Measurements from ENCODE around the gene NAALADL2. TPM values are rescaled to one million over a fixed set of nuclear protein-coding genes. Genes with fewer than 3 reads are reported as not detected.

NAALADL2 gene
- polyA plus RNA-seq, 3 donors = not detected

DNA sequence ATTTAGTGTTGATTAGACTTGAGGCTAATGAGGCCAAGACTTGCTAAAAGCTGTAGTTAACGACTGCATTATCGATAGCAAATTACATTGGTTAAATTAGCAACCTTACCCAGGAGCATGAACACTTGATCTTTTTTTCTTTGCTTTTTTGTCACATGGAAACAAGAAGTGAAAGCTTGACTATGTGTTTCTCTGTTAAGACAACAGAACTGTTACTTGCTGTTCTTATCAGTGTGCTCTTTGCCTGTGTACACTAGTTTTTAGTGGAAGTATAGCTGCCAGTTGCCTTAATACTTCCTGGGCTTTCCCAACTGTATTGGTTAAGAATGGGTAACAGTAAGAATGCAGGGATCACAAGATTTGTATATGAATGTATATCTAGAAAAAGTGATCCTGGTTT lies 625.5 kb downstream of the NAALADL2 start:
- H3K9me3 ChIP-seq (replicated peaks in 1 of 2; ENCODE audit: control insufficient read depth in 1 of 2, insufficient read depth in 1 of 2, low read length in 2 of 2) = no peaks in the 10 kb centered on the region
- H3K4me1 Mint-ChIP-seq = no peaks in the 10 kb centered on the region
- no peak for TF ChIP-seq CTCF (IDR thresholded peaks at IDR 0.05)
- no peak overlapping the region for H3K27ac ChIP-seq (ENCODE audit: low read depth in 1 of 2, low read length in 2 of 2)
- peaks cover 0 to 4% (median 0%) of the 10 kb centered on the region in 7 donors for H3K9me3 Mint-ChIP-seq
- DNase-seq = no peak
- H3K9ac ChIP-seq (ENCODE audit: insufficient read depth, low read length, poor library complexity, severe bottlenecking) = no peak overlapping the region
- no peaks in the 10 kb centered on the region for H4K20me1 ChIP-seq (ENCODE audit: insufficient read depth, low read length)
- H3K27me3 ChIP-seq (ENCODE audit: control insufficient read depth in 2 of 2, insufficient read depth in 2 of 2, low read length in 2 of 2) = no peaks in the 10 kb centered on the region
- no peaks in the 10 kb centered on the region for H3K36me3 ChIP-seq (replicated peaks in 1 of 2; ENCODE audit: control insufficient read depth in 1 of 2, insufficient read depth in 2 of 2, low read length in 2 of 2)
- no peak overlapping the region for H3K4me3 Mint-ChIP-seq
- no peaks in the 10 kb centered on the region for H3K36me3 Mint-ChIP-seq
- H3K4me1 ChIP-seq (ENCODE audit: control insufficient read depth in 1 of 2, insufficient read depth in 2 of 2, low read length in 2 of 2) = no peaks in the 10 kb centered on the region
- H3K4me3 ChIP-seq (replicated peaks in 1 of 3; ENCODE audit: low read depth in 2 of 3, low read length in 3 of 3) = no peak overlapping the region
- H3K27ac Mint-ChIP-seq = no peak overlapping the region
- H3K4me2 ChIP-seq (replicated peaks; ENCODE audit: extremely low read depth, low read length, poor library complexity, severe bottlenecking) = no peak overlapping the region
- 100% methylated on average over 1 of the region's 2 CpGs for WGBS (ENCODE audit: insufficient coverage)
- H2AFZ ChIP-seq (ENCODE audit: insufficient read depth, low read depth, low read length, poor library complexity, severe bottlenecking) = no peak overlapping the region
- intact Hi-C loops (cut with micrococcal nuclease) = no loop called here
- H3K27me3 Mint-ChIP-seq (ENCODE audit: low read depth in 3 of 3) = no peaks in the 10 kb centered on the region
- H3K79me2 ChIP-seq (ENCODE audit: insufficient read depth, low read length) = no peaks in the 10 kb centered on the region

- Mint-ChIP-seq H3K36me3 (no peaks in the 10 kb centered on the region), H3K27ac (no peak overlapping the region), H3K4me1 (no peaks in the 10 kb centered on the region), H3K27me3 (ENCODE audit: low read depth in 3 of 3) (no peaks in the 10 kb centered on the region), H3K4me3 (no peak overlapping the region), H3K9me3 (peaks cover 0 to 5% (median 2%) of the 10 kb centered on the region in 7 donors)
- Histone ChIP-seq H3K9me3 (replicated peaks in 1 of 2; ENCODE audit: control insufficient read depth in 1 of 2, insufficient read depth in 1 of 2, low read length in 2 of 2) (no peaks in the 10 kb centered on the region), H3K79me2 (ENCODE audit: insufficient read depth, low read length) (no peaks in the 10 kb centered on the region), H3K9ac (ENCODE audit: insufficient read depth, low read length, poor library complexity, severe bottlenecking) (no peak overlapping the region), H3K4me3 (replicated peaks in 1 of 3; ENCODE audit: low read depth in 2 of 3, low read length in 3 of 3) (no peak overlapping the region), H3K27ac (ENCODE audit: low read depth in 1 of 2, low read length in 2 of 2) (no peak overlapping the region), H3K36me3 (replicated peaks in 1 of 2; ENCODE audit: control insufficient read depth in 1 of 2, insufficient read depth in 2 of 2, low read length in 2 of 2) (no peaks in the 10 kb centered on the region), H3K27me3 (ENCODE audit: control insufficient read depth in 2 of 2, insufficient read depth in 2 of 2, low read length in 2 of 2) (no peaks in the 10 kb centered on the region), H3K4me2 (replicated peaks; ENCODE audit: extremely low read depth, low read length, poor library complexity, severe bottlenecking) (no peak overlapping the region), H2AFZ (ENCODE audit: insufficient read depth, low read depth, low read length, poor library complexity, severe bottlenecking) (no peak overlapping the region), H4K20me1 (ENCODE audit: insufficient read depth, low read length) (no peaks in the 10 kb centered on the region), H3K4me1 (ENCODE audit: control insufficient read depth in 1 of 2, insufficient read depth in 2 of 2, low read length in 2 of 2) (no peaks in the 10 kb centered on the region)
- intact Hi-C loops (cut with micrococcal nuclease) = no loop called here
- WGBS (ENCODE audit: insufficient coverage) = 92% methylated on average over 1 of the region's 1 CpG
- no peak for DNase-seq
- no peak for TF ChIP-seq CTCF (IDR thresholded peaks at IDR 0.05)
Observed at GRCh38 chr3:175485436-175485835, 626.3 kb downstream of the NAALADL2 start.

Data from CD14-positive monocyte (primary cell).